ENCODE data around the gene OR7G2. TPM values are rescaled to one million over a fixed set of nuclear protein-coding genes. Genes with fewer than 3 reads are reported as not detected.

Gene OR7G2
- not detected in 2 replicates for total RNA-seq (2014; rRNA removed)
- not detected for Bru-seq, nascent RNA
- not detected for BruChase-seq, experiment 1, labeled RNA remaining after a 6-hour chase
- BruChase-seq, experiment 2, labeled RNA remaining after a 2-hour chase = not detected
- long read RNA-seq = 0 reads

GRCh38 chr19:9107375-9107774 lies at the start of gene OR7G2:
Gene OR7G2, minus strand, starts transcription at chr19:9107475. Its CDS starts 4,232 bp downstream, at chr19:9103243.
- no peaks in the 10 kb centered on the region for H3F3A ChIP-seq (ENCODE audit: low read length, unreplicated experiment)
- no peaks in the 10 kb centered on the region for H3K36me3 ChIP-seq (ENCODE audit: low read depth, low read length)
- no peaks in the 10 kb centered on the region for H3K79me2 ChIP-seq (ENCODE audit: low read length)
- no peak within 1 kb of the TSS for H3K4me2 ChIP-seq (ENCODE audit: low read length)
- ATAC-seq (no peak; the same call in 1 of the 2 replicates), DNase-seq (no peak)
- no peak within 1 kb of the TSS for H2AFZ ChIP-seq (ENCODE audit: low read length)
- intact Hi-C loops (cut with micrococcal nuclease) = no loop called here
- no peak within 1 kb of the TSS for H3K4me3 ChIP-seq (ENCODE audit: low read length)
- BruUV-seq (replicated peaks) = no TSS peak
- H3K4me1 ChIP-seq (ENCODE audit: insufficient read depth, low read length) = no peaks in the 10 kb centered on the region; the same call in 1 of the 2 replicates
- no peak within 1 kb of the TSS for H3K9ac ChIP-seq (ENCODE audit: low read length)
- H3K27ac ChIP-seq (ENCODE audit: low read length) = no peak within 1 kb of the TSS
- H4K20me1 ChIP-seq (ENCODE audit: low read length) = no peaks in the 10 kb centered on the region
- TF ChIP-seq EZH2phosphoT487 (IDR thresholded peaks at IDR 0.05; ENCODE audit: borderline replicate concordance, low read length) = no peak
- no peak for TF ChIP-seq EZH2 (IDR thresholded peaks at IDR 0.05; ENCODE audit: low read length, unreplicated experiment)
- no peak for TF ChIP-seq CTCF (conservative IDR thresholded peaks at IDR 0.05; ENCODE audit: low read depth, low read length)
- no peaks in the 10 kb centered on the region for H3K9me3 ChIP-seq (ENCODE audit: low read length)
- H3K27me3 ChIP-seq (ENCODE audit: low read length) = peaks cover 44% of the 10 kb centered on the region
- ChIA-PET POLR2A (ENCODE audit: unreplicated experiment) (interaction anchor here (0.6 kb wide), 1 partner anchor 39 kb away, joined by 3 read pairs; no protein-coding TSS in a partner anchor), CTCF (no interaction called here)
- H3K9me2 ChIP-seq (replicated peaks; ENCODE audit: low read length) = no peaks in the 10 kb centered on the region

- intact Hi-C loops (cut with micrococcal nuclease) = no loop called here
- peaks cover 57% of the 10 kb centered on the region for H3K79me2 ChIP-seq (ENCODE audit: low read length)
Observed at GRCh38 chr19:9156304-9156703, 49.0 kb upstream of the OR7G2 start.

More at GRCh38 chr19:9156304-9156703, 49.0 kb upstream of the OR7G2 start:
- H3K36me3 ChIP-seq (ENCODE audit: low read depth, low read length) = peaks cover 98% of the 10 kb centered on the region
- H2AFZ ChIP-seq (ENCODE audit: low read length) = no peak overlapping the region
- no peak overlapping the region for H3K4me3 ChIP-seq (ENCODE audit: low read length)
- DNase-seq = no peak
- ChIA-PET POLR2A (ENCODE audit: unreplicated experiment) (no interaction called here), CTCF (no interaction called here)
- TF ChIP-seq EZH2 (IDR thresholded peaks at IDR 0.05; ENCODE audit: low read length, unreplicated experiment) (no peak), EZH2phosphoT487 (IDR thresholded peaks at IDR 0.05; ENCODE audit: borderline replicate concordance, low read length) (no peak), CTCF (conservative IDR thresholded peaks at IDR 0.05; ENCODE audit: low read depth, low read length) (no peak)
- H3K4me2 ChIP-seq (ENCODE audit: low read length) = no peak overlapping the region
- H3K27ac ChIP-seq (ENCODE audit: low read length) = no peak overlapping the region
- no peaks in the 10 kb centered on the region for H3K9me2 ChIP-seq (replicated peaks; ENCODE audit: low read length)
- no peaks in the 10 kb centered on the region for H4K20me1 ChIP-seq (ENCODE audit: low read length)
- H3K9me3 ChIP-seq (ENCODE audit: low read length) = peaks cover 56% of the 10 kb centered on the region
- no peaks in the 10 kb centered on the region for H3F3A ChIP-seq (ENCODE audit: low read length, unreplicated experiment)
- no peak overlapping the region for H3K9ac ChIP-seq (ENCODE audit: low read length)
- no peak for ATAC-seq
- H3K27me3 ChIP-seq (ENCODE audit: low read length) = no peaks in the 10 kb centered on the region
- H3K4me1 ChIP-seq (ENCODE audit: insufficient read depth, low read length) = no peaks in the 10 kb centered on the region
- no TSS peak for BruUV-seq (replicated peaks)
